Coronary artery (tissue), 2 donors: ENCODE measurements around the gene MBD3L4.
"Not testable (repeated sequence)": the region's sequence is repeated elsewhere in the genome, so short reads cannot be mapped to it uniquely, and the experiment has no call there.

Experiments used
- DNase-seq: peaks from one replicate; pipeline ENCODE4 v3.0.0-alpha.2; 2017; ENCODE audit warnings: low spot score
- H3K27ac ChIP-seq, 2 donors: fragments of 200-600 bp; sonication (generic); one replicate each; pipeline ENCODE4 v1.5.1; 2016 to 2019
- H3K4me3 ChIP-seq: fragments of 200-600 bp; sonication (generic); 2 replicates; pipeline ENCODE4 v1.5.1; 2016; ENCODE audit warnings: mild to moderate bottlenecking, moderate library complexity
- CTCF ChIP-seq: fragments of 200-600 bp; sonication (generic); IDR thresholded peaks from one replicate; pipeline ENCODE4 v1.5.1; 2019; ENCODE audit warnings: antibody characterized with exemption

The MBD3L4 gene

GRCh38 chr19:7040079-7040478 lies at the start of gene MBD3L4:
MBD3L4 (minus strand) TSS chr19:7040179; CDS start chr19:7040144, 35 bp downstream.
- H3K4me3 ChIP-seq, DNase-seq, H3K27ac ChIP-seq: not testable (repeated sequence)

DNA sequence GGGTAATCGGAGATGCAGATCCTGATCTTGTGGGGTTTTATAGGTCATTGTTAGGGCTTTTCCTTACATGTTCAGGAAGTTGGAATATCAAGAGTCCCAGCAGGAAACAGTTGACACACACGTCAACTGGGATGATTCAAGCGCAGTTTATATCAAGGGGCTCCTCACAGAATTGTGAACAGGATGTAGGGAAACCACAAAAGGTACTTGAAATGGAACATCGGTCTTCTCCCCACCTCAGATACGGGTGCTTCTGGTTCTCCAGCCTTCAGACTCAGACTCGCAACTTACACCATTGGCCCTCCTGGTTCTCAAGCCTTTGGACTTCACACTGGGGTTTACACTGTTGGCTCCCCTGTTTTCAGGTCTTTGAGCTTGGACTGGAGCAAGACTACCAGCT lies 49.0 kb upstream of the MBD3L4 start:
- no peak for TF ChIP-seq CTCF
- Histone ChIP-seq H3K27ac (no peak overlapping the region), H3K4me3 (no peak overlapping the region)
- DNase-seq = no peak

DNA sequence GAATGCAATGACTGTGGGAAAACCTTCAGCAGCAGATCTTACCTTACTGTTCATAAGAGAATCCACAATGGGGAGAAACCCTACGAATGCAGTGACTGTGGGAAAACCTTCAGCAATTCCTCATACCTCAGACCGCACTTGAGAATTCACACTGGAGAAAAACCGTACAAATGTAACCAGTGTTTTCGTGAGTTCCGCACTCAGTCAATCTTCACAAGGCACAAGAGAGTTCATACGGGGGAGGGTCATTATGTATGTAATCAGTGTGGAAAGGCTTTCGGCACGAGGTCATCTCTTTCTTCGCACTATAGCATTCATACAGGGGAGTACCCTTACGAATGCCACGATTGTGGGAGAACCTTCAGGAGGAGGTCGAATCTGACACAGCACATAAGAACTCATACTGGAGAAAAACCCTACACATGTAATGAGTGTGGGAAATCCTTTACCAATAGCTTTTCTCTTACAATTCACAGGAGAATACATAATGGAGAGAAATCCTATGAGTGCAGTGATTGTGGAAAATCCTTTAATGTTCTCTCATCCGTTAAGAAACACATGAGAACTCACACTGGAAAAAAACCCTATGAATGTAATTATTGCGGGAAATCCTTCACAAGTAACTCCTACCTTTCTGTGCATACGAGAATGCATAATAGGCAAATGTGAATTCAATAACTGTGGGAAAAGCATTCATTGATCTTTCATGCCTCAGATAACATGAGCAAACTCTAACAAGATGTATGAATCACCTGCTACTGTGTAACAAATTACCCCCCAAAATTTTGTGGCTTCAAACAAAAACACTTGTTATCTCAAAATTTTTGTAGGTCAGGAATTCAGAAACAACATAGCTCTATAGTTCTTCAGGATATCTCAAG lies 43.3 kb upstream of the MBD3L4 start:
- no peak for TF ChIP-seq CTCF
- peak overlapping the region; percentile 50 for H3K4me3 ChIP-seq

DNA sequence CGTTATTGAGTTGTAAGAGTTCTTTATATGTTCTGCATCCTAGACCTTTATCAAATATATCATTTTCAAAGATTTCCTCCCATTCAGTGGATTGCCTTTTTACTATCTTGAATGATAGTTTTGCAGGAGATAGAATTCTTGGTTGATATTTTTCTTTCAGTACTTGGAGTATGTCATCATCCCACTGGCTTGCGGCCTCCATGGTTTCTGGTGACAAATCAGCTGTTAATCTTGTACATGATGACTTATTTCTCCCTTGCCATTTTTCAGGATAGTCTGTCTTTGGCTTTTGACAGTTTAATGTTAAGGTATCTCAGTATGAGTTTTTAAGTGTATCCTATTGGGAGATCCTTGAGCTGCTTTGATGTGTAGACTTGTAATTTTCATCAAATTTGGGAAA lies 38.0 kb upstream of the MBD3L4 start:
- no peak for DNase-seq
- TF ChIP-seq CTCF = no peak
- H3K4me3 ChIP-seq = no peak overlapping the region
- H3K27ac ChIP-seq = no peak overlapping the region

More for the DNA sequence above, 43.3 kb upstream of the MBD3L4 start:
- no peak overlapping the region for H3K27ac ChIP-seq
- no peak for DNase-seq

- H3K27ac ChIP-seq = no peak overlapping the region
- no peak for TF ChIP-seq CTCF
- H3K4me3 ChIP-seq = no peak overlapping the region
- no peak for DNase-seq
Observed at GRCh38 chr19:7076151-7076550, 36.2 kb upstream of the MBD3L4 start.

DNA sequence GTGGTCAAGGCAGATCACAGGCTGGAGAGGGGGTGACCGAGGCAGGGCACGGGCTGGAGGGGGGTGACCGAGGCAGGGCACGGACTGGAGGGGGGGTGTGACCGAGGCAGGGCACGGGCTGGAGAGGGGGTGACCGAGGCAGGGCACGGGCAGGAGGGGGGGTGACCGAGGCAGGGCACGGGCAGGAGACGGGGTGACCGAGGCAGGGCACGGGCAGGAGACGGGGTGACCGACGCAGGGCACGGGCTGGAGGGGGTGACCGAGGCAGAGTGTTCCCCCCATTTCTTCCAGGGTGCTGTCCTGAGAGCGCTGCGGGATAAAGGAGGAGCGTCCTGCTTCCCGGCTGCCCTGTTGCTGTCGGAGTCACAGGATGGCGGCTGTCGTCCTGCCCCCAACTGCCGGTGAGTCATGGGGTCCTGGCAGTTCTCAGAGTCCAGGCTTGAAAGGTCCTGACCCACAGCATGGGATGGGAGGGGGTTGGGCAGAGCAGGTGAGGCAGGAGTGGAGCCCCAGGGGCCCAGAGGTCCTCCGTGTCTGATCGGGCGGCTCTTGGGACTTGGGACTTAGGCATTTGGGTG lies 34.8 kb upstream of the MBD3L4 start:
- Histone ChIP-seq H3K27ac (no peak overlapping the region), H3K4me3 (no peak overlapping the region)
- no peak for TF ChIP-seq CTCF
- DNase-seq = no peak

- DNase-seq = no peak
- no peak for TF ChIP-seq CTCF
- no peak overlapping the region for H3K4me3 ChIP-seq
- no peak overlapping the region for H3K27ac ChIP-seq
Observed at GRCh38 chr19:7072541-7072940, 32.6 kb upstream of the MBD3L4 start.
